ENCODE measurements around the gene MICAL3. TPM values are rescaled to one million over a fixed set of nuclear protein-coding genes. Genes with fewer than 3 reads are reported as not detected.

MICAL3 gene
- total RNA-seq, 1 donor from 2014 or later = 33.6 TPM

DNA sequence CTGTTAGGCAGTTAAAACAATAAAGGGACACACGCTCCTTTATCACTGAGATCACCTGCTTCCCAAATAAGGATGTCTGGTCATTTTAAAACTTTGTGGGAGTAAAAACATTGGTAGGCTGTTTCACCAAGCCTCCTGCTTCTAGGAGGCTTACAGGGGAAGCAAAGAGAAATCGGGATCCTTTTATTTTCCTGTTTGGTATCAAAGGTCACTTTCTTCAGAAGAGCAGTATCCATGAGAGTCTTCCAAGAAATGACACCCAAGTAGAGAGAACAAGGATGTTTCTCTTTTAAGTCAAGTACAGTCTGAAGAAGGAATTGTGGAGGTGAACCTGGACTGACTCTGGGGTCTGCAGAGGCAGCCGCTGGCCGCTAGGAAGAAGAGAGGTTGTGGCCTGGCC, 213.2 kb downstream of the MICAL3 start:
- H3K4me1 ChIP-seq = no peaks in the 10 kb centered on the region
- no peak overlapping the region for H3K4me2 ChIP-seq
- no peaks in the 10 kb centered on the region for H3K9me3 ChIP-seq (ENCODE audit: low read depth)
- no peak overlapping the region for H3K4me3 Mint-ChIP-seq
- no peaks in the 10 kb centered on the region for H4K20me1 ChIP-seq (ENCODE audit: low read depth)
- no peaks in the 10 kb centered on the region for H3K27me3 ChIP-seq
- no peaks in the 10 kb centered on the region for H3K9me3 Mint-ChIP-seq
- no peak overlapping the region for H3K4me3 ChIP-seq
- no peaks in the 10 kb centered on the region for H3F3A ChIP-seq (ENCODE audit: low read depth)
- H3K36me3 ChIP-seq = no peaks in the 10 kb centered on the region
- no peak overlapping the region for H3K27ac Mint-ChIP-seq
- H3K4me1 Mint-ChIP-seq = peaks cover 2% of the 10 kb centered on the region
- no peak overlapping the region for H3K9ac ChIP-seq
- H3K27ac ChIP-seq = no peak overlapping the region
- TF ChIP-seq EZH2 (IDR thresholded peaks at IDR 0.05) (no peak), EZH2phosphoT487 (IDR thresholded peaks at IDR 0.05) (no peak)
- TF ChIP-seq, protein P1, sequence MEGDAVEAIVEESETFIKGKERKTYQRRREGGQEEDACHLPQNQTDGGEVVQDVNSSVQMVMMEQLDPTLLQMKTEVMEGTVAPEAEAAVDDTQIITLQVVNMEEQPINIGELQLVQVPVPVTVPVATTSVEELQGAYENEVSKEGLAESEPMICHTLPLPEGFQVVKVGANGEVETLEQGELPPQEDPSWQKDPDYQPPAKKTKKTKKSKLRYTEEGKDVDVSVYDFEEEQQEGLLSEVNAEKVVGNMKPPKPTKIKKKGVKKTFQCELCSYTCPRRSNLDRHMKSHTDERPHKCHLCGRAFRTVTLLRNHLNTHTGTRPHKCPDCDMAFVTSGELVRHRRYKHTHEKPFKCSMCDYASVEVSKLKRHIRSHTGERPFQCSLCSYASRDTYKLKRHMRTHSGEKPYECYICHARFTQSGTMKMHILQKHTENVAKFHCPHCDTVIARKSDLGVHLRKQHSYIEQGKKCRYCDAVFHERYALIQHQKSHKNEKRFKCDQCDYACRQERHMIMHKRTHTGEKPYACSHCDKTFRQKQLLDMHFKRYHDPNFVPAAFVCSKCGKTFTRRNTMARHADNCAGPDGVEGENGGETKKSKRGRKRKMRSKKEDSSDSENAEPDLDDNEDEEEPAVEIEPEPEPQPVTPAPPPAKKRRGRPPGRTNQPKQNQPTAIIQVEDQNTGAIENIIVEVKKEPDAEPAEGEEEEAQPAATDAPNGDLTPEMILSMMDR (IDR thresholded peaks at IDR 0.05) = no peak
- DNase-seq (ENCODE audit: low spot score) = no peak
- H3K36me3 Mint-ChIP-seq = peaks cover 16% of the 10 kb centered on the region
- H3K79me2 ChIP-seq (ENCODE audit: low read depth) = no peaks in the 10 kb centered on the region
- peaks cover 4% of the 10 kb centered on the region for H3K27me3 Mint-ChIP-seq (ENCODE audit: insufficient read depth, low read depth)
- H2AFZ ChIP-seq (replicated peaks) = no peak overlapping the region

DNA sequence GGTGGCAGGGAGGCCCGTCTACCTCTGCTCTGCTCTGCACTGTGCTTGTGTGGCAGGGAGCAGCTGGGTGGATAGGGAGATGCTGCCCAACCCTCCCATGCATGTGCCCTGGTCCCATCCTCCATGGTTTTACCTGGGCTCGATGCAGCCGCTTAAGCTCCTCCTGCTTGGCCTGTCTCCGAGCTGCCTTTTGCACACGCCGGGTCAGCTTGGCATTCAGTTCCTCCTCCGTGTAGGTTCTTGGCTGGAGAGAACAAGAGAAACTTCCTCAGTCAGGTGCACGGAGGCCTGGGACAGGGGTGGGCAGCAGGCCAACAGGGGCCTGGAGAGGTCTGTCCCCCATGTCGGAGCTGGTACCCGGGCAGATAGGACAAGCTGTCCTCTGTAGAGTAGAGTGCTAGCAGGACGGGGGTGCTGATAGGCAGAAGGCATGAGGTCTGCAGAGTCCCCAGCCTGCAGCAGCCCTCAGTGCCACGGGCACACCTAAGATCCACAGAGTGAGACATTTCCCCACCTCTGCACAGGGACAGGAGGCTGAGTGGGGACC, 213.7 kb downstream of the MICAL3 start:
- no peaks in the 10 kb centered on the region for H3K36me3 ChIP-seq

DNA sequence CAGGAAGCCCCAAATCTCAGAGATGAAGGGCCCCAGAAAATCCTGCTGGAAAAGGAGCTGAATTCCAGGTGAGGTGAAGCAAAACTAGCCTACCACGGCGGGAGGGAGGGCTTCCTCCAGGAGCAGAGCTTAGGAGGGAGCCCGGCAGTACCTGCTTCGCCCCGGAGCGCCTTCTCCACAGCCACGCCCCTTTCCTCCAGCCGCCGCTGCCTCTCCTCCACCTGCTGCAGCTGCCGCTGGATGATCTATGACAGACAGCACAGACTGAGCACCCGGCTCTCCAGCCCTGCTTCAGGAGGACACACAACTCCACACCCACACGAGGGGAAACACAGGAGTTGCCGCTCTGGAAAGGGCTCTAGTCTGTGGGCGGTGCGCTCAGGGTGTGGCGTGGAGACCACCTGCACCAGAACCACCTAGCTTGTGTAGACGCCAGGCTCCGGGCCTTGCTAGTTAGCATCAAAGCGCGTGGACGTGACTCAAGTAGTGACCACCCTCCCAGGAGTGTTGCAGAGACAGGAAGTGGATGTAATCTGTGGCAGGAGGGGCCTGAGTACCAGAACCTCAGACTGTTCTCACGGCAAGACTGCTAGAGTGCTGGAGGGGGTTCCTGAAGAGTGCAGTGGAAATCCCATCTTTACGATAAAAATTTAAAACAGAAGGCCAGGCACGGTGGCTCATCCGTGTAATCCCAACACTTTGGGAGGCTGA, 215.5 kb downstream of the MICAL3 start:
- H3K4me1 Mint-ChIP-seq = peaks cover 2% of the 10 kb centered on the region
- H3K27me3 ChIP-seq = no peaks in the 10 kb centered on the region
- no peak overlapping the region for H3K4me3 Mint-ChIP-seq
- peaks cover 17% of the 10 kb centered on the region for H3K36me3 Mint-ChIP-seq
- no peak for DNase-seq (ENCODE audit: low spot score)
- no peaks in the 10 kb centered on the region for H3F3A ChIP-seq (ENCODE audit: low read depth)
- H3K36me3 ChIP-seq = no peaks in the 10 kb centered on the region
- no peak overlapping the region for H3K9ac ChIP-seq
- H3K4me3 ChIP-seq = no peak overlapping the region
- H4K20me1 ChIP-seq (ENCODE audit: low read depth) = no peaks in the 10 kb centered on the region
- TF ChIP-seq EZH2phosphoT487 (IDR thresholded peaks at IDR 0.05) (no peak), EZH2 (IDR thresholded peaks at IDR 0.05) (no peak)
- TF ChIP-seq, protein P1 (IDR thresholded peaks at IDR 0.05) = no peak
- no peak overlapping the region for H3K27ac Mint-ChIP-seq
- no peaks in the 10 kb centered on the region for H3K9me3 ChIP-seq (ENCODE audit: low read depth)
- H2AFZ ChIP-seq (replicated peaks) = no peak overlapping the region
- no peak overlapping the region for H3K4me2 ChIP-seq
- H3K27me3 Mint-ChIP-seq (ENCODE audit: insufficient read depth, low read depth) = peaks cover 2% of the 10 kb centered on the region
- no peaks in the 10 kb centered on the region for H3K79me2 ChIP-seq (ENCODE audit: low read depth)
- no peak overlapping the region for H3K27ac ChIP-seq
- H3K9me3 Mint-ChIP-seq = no peaks in the 10 kb centered on the region
- no peaks in the 10 kb centered on the region for H3K4me1 ChIP-seq

More for the DNA sequence above, 213.7 kb downstream of the MICAL3 start:
- Histone ChIP-seq H2AFZ (replicated peaks) (no peak overlapping the region), H3K4me1 (no peaks in the 10 kb centered on the region), H3K79me2 (ENCODE audit: low read depth) (no peaks in the 10 kb centered on the region), H3K27me3 (no peaks in the 10 kb centered on the region), H3K27ac (no peak overlapping the region), H3K4me3 (no peak overlapping the region), H4K20me1 (ENCODE audit: low read depth) (no peaks in the 10 kb centered on the region), H3K9ac (no peak overlapping the region), H3K4me2 (no peak overlapping the region), H3K9me3 (ENCODE audit: low read depth) (no peaks in the 10 kb centered on the region), H3F3A (ENCODE audit: low read depth) (no peaks in the 10 kb centered on the region)
- no peak overlapping the region for H3K27ac Mint-ChIP-seq
- no peaks in the 10 kb centered on the region for H3K9me3 Mint-ChIP-seq
- peaks cover 2% of the 10 kb centered on the region for H3K4me1 Mint-ChIP-seq
- peaks cover 4% of the 10 kb centered on the region for H3K27me3 Mint-ChIP-seq (ENCODE audit: insufficient read depth, low read depth)
- no peak overlapping the region for H3K4me3 Mint-ChIP-seq
- DNase-seq (ENCODE audit: low spot score) = no peak
- no peak for TF ChIP-seq EZH2 (IDR thresholded peaks at IDR 0.05)
- TF ChIP-seq, protein P1 (IDR thresholded peaks at IDR 0.05) = no peak
- TF ChIP-seq EZH2phosphoT487 (IDR thresholded peaks at IDR 0.05) = no peak
- H3K36me3 Mint-ChIP-seq = peaks cover 18% of the 10 kb centered on the region

All from neural progenitor cell (in vitro differentiated cells).